D721Med (cell line): ENCODE data around the gene MED14.

Source experiments
- DNase-seq: peaks from one replicate; pipeline ENCODE4 v3.0.0; 2011; ENCODE audit warnings: low spot score; ENCODE audit not compliant: insufficient read length
- FAIRE-seq: peaks from 2 replicates; lab custom pipeline; 2011; peaks lifted over from hg19 to GRCh38; lab: Jason Lieb, UNC
- TF ChIP-seq, protein P1 (sequence below): IDR thresholded peaks from 2 replicates; pipeline ENCODE4 v1.5.1; 2012; ENCODE audit warnings: mild to moderate bottlenecking, control low read depth; ENCODE audit not compliant: insufficient read depth; ENCODE audit errors: missing control alignments

The MED14 gene

GRCh38 chrX:40612511-40612910, 122.8 kb downstream of the MED14 start:
- no peak for FAIRE-seq
- TF ChIP-seq, protein P1, sequence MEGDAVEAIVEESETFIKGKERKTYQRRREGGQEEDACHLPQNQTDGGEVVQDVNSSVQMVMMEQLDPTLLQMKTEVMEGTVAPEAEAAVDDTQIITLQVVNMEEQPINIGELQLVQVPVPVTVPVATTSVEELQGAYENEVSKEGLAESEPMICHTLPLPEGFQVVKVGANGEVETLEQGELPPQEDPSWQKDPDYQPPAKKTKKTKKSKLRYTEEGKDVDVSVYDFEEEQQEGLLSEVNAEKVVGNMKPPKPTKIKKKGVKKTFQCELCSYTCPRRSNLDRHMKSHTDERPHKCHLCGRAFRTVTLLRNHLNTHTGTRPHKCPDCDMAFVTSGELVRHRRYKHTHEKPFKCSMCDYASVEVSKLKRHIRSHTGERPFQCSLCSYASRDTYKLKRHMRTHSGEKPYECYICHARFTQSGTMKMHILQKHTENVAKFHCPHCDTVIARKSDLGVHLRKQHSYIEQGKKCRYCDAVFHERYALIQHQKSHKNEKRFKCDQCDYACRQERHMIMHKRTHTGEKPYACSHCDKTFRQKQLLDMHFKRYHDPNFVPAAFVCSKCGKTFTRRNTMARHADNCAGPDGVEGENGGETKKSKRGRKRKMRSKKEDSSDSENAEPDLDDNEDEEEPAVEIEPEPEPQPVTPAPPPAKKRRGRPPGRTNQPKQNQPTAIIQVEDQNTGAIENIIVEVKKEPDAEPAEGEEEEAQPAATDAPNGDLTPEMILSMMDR: no peak
- DNase-seq: no peak

DNA sequence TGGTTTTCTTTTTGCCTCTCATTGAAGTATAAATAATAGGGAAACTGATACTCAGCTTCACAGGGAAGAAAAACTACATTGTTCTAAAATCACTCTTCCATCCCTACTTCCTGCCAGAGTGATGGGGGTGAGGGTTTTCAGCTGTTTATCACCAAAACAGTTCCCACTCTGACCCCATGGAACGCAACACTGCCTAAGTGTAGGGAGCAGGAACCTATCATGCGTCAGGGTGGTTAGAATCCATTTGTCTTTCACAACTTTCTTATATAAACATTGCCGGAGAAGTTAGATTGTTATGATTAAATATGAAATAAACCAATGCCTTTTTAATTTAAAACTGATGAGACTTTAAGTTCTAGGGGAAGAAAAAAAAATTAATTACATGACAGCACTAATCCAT, 128.0 kb downstream of the MED14 start:
- no peak for DNase-seq
- FAIRE-seq: no peak
- TF ChIP-seq, protein P1: no peak

DNA sequence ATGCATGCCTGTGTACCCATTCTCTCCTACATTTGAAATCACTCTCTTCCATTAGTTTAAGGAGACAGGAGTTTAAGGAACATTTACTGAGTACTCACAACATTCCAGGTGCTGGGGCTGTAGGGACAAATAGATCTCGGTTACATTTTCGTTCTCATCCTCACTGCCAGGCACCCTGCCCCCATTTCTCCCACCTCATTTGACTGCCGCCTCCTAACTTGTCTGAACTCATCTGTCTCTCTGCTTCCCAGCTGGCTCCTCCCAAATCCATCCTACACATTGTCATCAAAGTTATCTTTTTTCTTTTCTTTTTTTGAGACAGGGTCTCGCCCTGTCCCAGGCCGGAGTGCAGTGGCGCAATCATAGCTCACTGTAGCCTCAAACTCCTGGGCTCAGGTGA, 131.9 kb downstream of the MED14 start:
- DNase-seq: no peak
- no peak for FAIRE-seq
- TF ChIP-seq, protein P1: no peak
